Panc1 (cell line): ENCODE results near the gene SLC9A7. TPM values are rescaled to one million over a fixed set of nuclear protein-coding genes. Genes with fewer than 3 reads are reported as not detected.
A peak's percentile ranks its signal among the peaks of the same experiment; 100 is the strongest.

Source experiments
- ATAC-seq: fragments of 200-7000 bp; cut with Tn5 transposase; 2 replicates; pipeline ENCODE4 v1.9.1; 2020; ENCODE audit warnings: mild to moderate bottlenecking, moderate library complexity
- BruUV-seq: library from RNA; stranded (reverse); fragments of 400-500 nt; replicated peaks from 2 replicates; lab custom pipeline; 2021; lab: Mats Ljungman, UMichigan
- CTCF ChIA-PET: fragments of 300-600 bp; sonication (Branson Sonifier 250); formaldehyde crosslinking; loops from one replicate; lab custom pipeline; 2022; ENCODE audit warnings: antibody characterized with exemption; lab: Charles Lee
- POLR2A ChIA-PET: fragments of 300-600 bp; sonication (Branson Sonifier 250); formaldehyde crosslinking; loops from one replicate; lab custom pipeline; 2022; ENCODE audit warnings: antibody characterized with exemption; lab: Charles Lee
- DNase-seq: peaks from one replicate; pipeline ENCODE4 v3.0.0-alpha.2; 2010; ENCODE audit warnings: low read depth, low spot score
- H3K27ac ChIP-seq: 2 replicates; pipeline ENCODE4 v1.5.1; 2011; ENCODE audit warnings: mild to moderate bottlenecking, low read length, inconsistent platforms
- H3K27me3 ChIP-seq: fragments of 200-500 bp; sonication (Bioruptor generic); 2 replicates; pipeline ENCODE4 v1.6.0; 2014; ENCODE audit warnings: low read length, inconsistent platforms; ENCODE audit not compliant: control insufficient read depth, insufficient read depth
- H3K36me3 ChIP-seq: fragments of 200-500 bp; sonication (Bioruptor generic); 2 replicates; pipeline ENCODE4 v1.5.1; 2014; ENCODE audit warnings: inconsistent platforms, mild to moderate bottlenecking, low read length, moderate library complexity; ENCODE audit not compliant: control insufficient read depth, insufficient read depth
- H3K4me1 ChIP-seq: 2 replicates; pipeline ENCODE4 v1.5.1; 2011; ENCODE audit warnings: inconsistent platforms, mild to moderate bottlenecking, low read length, moderate library complexity; ENCODE audit not compliant: control insufficient read depth, insufficient read depth
- H3K4me3 ChIP-seq, 2 experiments: 2 replicates each; pipeline ENCODE4 v1.5.1; 2011 to 2012; ENCODE audit warnings: low read depth in 2 of 2, low read length in 2 of 2, mild to moderate bottlenecking in 2 of 2, inconsistent platforms in 1 of 2, moderate library complexity in 1 of 2
- H3K9me3 ChIP-seq: fragments of 200-500 bp; sonication (Bioruptor generic); 2 replicates; pipeline ENCODE4 v1.5.1; 2014; ENCODE audit warnings: low read depth, mild to moderate bottlenecking, inconsistent platforms, low read length, moderate library complexity; ENCODE audit not compliant: control insufficient read depth, insufficient read depth
- POLR2AphosphoS5 ChIP-seq: IDR thresholded peaks from 2 replicates; pipeline ENCODE4 v1.6.1; 2012; ENCODE audit warnings: mild to moderate bottlenecking, low read depth, low read length, moderate library complexity
- SIN3A ChIP-seq: IDR thresholded peaks from 2 replicates; pipeline ENCODE4 v1.6.1; 2012; ENCODE audit warnings: low read depth, mild to moderate bottlenecking, low read length, moderate library complexity, borderline replicate concordance; ENCODE audit not compliant: insufficient read depth
- TCF7L2 ChIP-seq: IDR thresholded peaks from 2 replicates; pipeline ENCODE4 v1.6.1; 2011; ENCODE audit warnings: mild to moderate bottlenecking, low read depth, low read length, inconsistent platforms
- in situ Hi-C: cut with HindIII; loops from 2 replicates; pipeline ENCODE4 v1.10.0; 2016; ENCODE audit warnings: low sequenced_read_pairs, low pct_unique_long_range_greater_than_20kb
- intact Hi-C: fragments of 100-400 bp; cut with micrococcal nuclease; formaldehyde crosslinking; loops from one replicate; pipeline ENCODE4 v1.10.0; 2022; ENCODE audit not compliant: unreplicated experiment
- total RNA-seq: library from RNA; stranded (reverse); gene quantifications from one replicate; pipeline ENCODE4 v1.2.1, GENCODE V29; 2021; ENCODE audit not compliant: unreplicated experiment
- TF ChIP-seq, protein P1 (sequence below): fragments of 450-650 bp; IDR thresholded peaks from 2 replicates; pipeline ENCODE4 v1.5.1; 2017; ENCODE audit warnings: mild to moderate bottlenecking
- TF ChIP-seq, protein P2 (sequence below), 2 experiments: IDR thresholded peaks; 2 replicates each; pipeline ENCODE4 v1.6.1; 2011 to 2012; ENCODE audit warnings: low read depth in 2 of 2, control low read depth in 1 of 2, low read length in 1 of 2, mild to moderate bottlenecking in 1 of 2, moderate library complexity in 1 of 2; ENCODE audit not compliant: insufficient read depth in 1 of 2

Gene SLC9A7
- total RNA-seq, 1 experiment from 2014 or later: 80.4 TPM

DNA sequence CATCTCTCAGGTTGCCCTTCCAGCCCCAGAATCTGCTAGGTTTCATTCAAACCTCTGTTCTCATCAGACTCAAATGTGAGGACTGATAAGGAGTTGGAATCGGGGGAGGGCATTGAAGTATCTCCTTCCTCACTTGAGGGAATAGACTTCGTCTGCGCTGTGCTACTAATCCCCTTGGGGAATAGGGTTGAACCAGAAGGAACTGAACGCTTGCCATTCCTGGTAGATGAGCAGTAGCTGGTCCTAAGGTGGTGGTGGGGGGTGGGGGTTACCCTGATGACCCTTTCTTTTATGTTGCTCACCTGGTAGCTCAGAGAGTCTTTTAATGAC lies 692 bp upstream of the SLC9A7 start:
- no peak for DNase-seq
- H3K4me1 ChIP-seq: peaks cover 13% of the 10 kb centered on the region
- ATAC-seq: peak; percentile 9
- peak overlapping the region; percentile 48 to 65 for H3K4me3 ChIP-seq
- no peaks in the 10 kb centered on the region for H3K36me3 ChIP-seq
- no peaks in the 10 kb centered on the region for H3K27me3 ChIP-seq
- intact Hi-C loops (loop anchor here (1.0 kb wide), 1 partner anchor 37 kb away; no protein-coding TSS in a partner anchor), in situ Hi-C loops (no loop called here)
- no TSS peak for BruUV-seq
- POLR2A ChIA-PET: no interaction called here
- peaks cover 3% of the 10 kb centered on the region; the same call in 1 of the 2 replicates for H3K9me3 ChIP-seq
- TF ChIP-seq, protein P1, sequence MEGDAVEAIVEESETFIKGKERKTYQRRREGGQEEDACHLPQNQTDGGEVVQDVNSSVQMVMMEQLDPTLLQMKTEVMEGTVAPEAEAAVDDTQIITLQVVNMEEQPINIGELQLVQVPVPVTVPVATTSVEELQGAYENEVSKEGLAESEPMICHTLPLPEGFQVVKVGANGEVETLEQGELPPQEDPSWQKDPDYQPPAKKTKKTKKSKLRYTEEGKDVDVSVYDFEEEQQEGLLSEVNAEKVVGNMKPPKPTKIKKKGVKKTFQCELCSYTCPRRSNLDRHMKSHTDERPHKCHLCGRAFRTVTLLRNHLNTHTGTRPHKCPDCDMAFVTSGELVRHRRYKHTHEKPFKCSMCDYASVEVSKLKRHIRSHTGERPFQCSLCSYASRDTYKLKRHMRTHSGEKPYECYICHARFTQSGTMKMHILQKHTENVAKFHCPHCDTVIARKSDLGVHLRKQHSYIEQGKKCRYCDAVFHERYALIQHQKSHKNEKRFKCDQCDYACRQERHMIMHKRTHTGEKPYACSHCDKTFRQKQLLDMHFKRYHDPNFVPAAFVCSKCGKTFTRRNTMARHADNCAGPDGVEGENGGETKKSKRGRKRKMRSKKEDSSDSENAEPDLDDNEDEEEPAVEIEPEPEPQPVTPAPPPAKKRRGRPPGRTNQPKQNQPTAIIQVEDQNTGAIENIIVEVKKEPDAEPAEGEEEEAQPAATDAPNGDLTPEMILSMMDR: peak; percentile 8
- TF ChIP-seq, protein P2, sequence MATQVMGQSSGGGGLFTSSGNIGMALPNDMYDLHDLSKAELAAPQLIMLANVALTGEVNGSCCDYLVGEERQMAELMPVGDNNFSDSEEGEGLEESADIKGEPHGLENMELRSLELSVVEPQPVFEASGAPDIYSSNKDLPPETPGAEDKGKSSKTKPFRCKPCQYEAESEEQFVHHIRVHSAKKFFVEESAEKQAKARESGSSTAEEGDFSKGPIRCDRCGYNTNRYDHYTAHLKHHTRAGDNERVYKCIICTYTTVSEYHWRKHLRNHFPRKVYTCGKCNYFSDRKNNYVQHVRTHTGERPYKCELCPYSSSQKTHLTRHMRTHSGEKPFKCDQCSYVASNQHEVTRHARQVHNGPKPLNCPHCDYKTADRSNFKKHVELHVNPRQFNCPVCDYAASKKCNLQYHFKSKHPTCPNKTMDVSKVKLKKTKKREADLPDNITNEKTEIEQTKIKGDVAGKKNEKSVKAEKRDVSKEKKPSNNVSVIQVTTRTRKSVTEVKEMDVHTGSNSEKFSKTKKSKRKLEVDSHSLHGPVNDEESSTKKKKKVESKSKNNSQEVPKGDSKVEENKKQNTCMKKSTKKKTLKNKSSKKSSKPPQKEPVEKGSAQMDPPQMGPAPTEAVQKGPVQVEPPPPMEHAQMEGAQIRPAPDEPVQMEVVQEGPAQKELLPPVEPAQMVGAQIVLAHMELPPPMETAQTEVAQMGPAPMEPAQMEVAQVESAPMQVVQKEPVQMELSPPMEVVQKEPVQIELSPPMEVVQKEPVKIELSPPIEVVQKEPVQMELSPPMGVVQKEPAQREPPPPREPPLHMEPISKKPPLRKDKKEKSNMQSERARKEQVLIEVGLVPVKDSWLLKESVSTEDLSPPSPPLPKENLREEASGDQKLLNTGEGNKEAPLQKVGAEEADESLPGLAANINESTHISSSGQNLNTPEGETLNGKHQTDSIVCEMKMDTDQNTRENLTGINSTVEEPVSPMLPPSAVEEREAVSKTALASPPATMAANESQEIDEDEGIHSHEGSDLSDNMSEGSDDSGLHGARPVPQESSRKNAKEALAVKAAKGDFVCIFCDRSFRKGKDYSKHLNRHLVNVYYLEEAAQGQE (IDR thresholded peaks at IDR 0.05; ENCODE audit: insufficient read depth in 1 of 2, low read depth in 2 of 2, low read length in 1 of 2): no peak
- CTCF ChIA-PET: interaction anchor here (0.6 to 2.2 kb wide), 2 partner anchors 37 to 42 kb away, joined by 3 to 5 read pairs; no protein-coding TSS in a partner anchor
- peak overlapping the region; percentile 77 for H3K27ac ChIP-seq

DNA sequence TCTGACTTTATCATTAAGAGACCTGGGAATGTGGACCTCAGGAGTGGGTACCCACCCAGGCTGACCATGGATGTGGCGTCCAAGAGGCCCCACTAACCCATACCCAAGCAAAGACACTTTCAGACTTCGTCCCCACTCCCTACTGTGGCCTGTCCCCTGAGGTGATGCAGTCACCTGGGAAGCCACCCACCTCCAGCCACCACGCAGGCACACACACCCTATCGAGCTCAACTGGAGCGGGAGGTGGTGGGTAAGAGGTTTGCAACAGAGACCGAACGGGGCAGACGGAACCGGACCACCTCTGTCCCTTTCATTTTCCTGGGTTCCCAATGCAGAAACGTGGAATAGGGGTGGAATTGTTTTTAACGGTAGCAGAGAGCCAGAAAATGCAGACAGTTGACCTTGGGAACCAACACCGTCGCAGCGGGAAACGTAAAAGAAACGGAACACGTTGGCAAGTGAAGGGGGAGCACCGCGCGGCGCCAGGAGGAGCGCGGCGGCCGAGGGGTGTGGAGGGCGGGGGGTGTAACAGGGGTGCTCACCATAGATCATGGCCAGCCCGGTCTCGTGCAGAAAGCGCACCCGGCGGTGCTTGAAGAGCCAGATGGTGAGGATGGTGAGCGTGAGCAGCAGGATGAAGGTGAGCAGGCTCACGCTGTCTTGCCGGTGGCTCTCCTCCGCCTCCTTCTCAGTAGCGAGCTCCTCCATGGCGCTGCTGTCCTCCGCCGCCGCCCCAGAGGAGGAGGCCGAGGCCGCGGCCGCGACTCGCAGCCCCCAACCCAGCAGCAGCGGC lies 559 bp downstream of the SLC9A7 start:
- Histone ChIP-seq H3K4me3 (peak overlapping the region; percentile 65 to 90), H3K9me3 (peaks cover 3% of the 10 kb centered on the region; the same call in 1 of the 2 replicates), H3K27ac (peak overlapping the region; percentile 83), H3K27me3 (no peaks in the 10 kb centered on the region), H3K36me3 (no peaks in the 10 kb centered on the region), H3K4me1 (peaks cover 16% of the 10 kb centered on the region)
- peak; percentile 62 for ATAC-seq
- intact Hi-C loops (no loop called here), in situ Hi-C loops (no loop called here)
- DNase-seq: no peak
- CTCF ChIA-PET: interaction anchor here (0.8 to 0.9 kb wide), 3 partner anchors 34 to 390 kb away, joined by 3 to 9 read pairs (median 5); no protein-coding TSS in a partner anchor
- POLR2A ChIA-PET: no interaction called here
- no TSS peak for BruUV-seq
- TF ChIP-seq TCF7L2: no peak
- TF ChIP-seq POLR2AphosphoS5: no peak
- TF ChIP-seq, protein P1: no peak
- TF ChIP-seq, protein P2 (IDR thresholded peaks at IDR 0.05; ENCODE audit: insufficient read depth in 1 of 2, low read depth in 2 of 2, low read length in 1 of 2): no peak
- TF ChIP-seq SIN3A: no peak
